HG02763 (cell line): ENCODE results near the gene ANKFN1.
"Not testable (repeated sequence)": the region's sequence is repeated elsewhere in the genome, so short reads cannot be mapped to it uniquely, and the experiment has no call there.

Source experiments
- ATAC-seq: cut with Tn5 transposase; IDR thresholded peaks from one replicate; pipeline ENCODE4 v1.9.1; 2021; ENCODE audit warnings: mild to moderate bottlenecking, moderate library complexity; ENCODE audit not compliant: unreplicated experiment

The ANKFN1 gene

DNA sequence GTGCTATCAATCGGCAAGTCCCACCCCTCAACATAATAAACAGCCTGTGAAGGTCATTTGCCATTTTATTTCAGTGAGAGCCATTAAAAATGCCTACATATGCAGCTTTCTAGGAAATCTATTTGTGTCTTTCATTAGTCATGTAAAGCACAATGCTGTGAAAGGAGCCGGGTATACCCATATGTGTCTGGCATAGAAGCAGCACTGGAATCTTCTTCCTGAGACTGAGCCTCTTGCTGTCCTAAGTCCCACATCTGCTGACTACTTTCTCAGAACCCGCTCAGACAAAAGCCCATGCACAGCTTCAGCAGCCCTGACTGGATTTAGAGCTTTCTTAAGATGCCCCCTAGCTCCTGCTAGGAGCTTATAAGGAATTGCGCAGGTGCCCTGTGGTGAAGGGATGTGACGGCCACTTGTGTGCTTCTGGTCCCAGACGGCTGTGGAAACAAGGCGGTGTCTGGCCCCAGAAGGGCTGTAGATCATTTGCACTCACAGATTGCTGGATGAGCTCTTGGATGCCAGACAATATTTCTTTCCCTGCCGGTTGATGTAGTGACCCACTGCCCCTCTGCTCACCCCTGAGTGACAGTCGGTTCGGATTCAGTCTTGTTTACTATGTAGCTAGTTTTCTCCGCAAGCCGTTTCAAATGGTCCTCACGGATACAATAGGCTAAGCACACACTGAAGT, 172.2 kb downstream of the ANKFN1 start:
- no peak for ATAC-seq

DNA sequence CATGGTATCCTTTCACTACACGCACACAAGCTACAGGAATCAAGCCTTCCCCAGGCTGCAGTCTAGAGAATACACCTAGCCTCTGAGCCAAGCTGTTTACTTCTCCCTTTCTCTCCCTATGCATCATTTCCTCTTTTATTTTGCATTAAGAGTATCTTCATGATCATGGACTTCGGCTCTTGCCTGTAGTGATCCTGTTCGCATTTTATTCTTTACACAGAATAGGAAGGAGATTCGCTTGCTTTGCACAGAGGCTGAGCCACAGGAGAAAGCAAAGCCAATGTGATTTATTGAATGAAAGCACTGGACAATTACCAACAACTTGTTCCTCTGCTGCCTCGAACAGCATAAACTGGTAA, 172.7 kb downstream of the ANKFN1 start:
- ATAC-seq: no peak

DNA sequence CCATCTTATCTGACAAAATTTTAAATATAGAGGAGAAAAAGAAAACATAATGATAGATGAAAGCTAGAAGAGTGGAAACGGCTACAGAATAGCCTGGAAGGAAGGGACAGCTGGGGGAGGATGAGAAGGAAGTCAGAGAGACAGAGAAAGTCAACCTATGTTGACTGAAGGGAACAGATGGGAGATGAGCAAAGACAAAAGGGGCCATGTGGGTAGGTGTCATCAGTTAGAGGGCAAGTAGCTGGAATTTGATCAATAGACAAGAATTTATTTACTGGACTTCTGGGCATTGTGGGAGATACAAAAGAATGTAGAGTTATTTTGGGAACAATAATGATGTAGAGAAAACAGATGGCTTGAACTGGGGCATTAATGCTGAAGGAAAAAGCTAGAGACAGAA, 194.4 kb downstream of the ANKFN1 start:
- ATAC-seq: no peak

DNA sequence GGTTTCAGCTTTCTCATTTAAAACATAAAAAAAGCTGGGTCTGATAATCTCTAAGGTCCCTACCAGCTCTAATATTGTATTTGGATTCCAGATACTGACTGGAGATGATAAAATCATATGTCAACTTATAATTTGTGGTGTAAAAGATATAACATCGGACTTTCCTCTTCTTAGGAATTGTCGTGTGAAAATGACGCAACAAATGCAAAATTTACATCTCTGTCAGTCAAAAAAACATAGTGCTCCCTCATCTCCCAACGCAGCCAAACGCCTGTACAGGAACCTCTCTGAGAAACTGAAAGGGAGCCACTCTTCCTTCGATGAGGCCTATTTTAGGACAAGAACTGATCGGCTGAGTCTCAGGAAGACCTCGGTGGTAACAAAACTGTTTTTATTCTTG, 197.3 kb downstream of the ANKFN1 start:
- ATAC-seq: no peak

DNA sequence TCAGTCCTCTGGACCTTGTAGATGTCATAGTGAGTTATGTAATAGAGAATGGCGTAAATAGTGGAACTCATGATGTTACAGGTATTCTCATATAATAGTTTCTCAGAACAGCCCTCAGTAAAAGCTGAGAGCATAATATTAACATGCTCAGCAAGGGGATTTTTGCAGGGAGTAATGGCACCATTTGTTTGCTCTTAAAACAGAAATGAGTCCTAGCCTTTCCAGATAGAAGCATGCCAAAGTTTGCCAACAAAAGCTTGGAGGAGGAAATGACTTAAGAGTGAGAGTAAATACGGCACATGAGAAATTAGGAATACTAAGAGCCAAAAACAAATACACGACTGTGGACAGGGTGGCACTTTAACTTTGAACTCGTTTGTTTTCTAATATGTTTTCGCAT, 198.4 kb downstream of the ANKFN1 start:
- ATAC-seq: no peak

DNA sequence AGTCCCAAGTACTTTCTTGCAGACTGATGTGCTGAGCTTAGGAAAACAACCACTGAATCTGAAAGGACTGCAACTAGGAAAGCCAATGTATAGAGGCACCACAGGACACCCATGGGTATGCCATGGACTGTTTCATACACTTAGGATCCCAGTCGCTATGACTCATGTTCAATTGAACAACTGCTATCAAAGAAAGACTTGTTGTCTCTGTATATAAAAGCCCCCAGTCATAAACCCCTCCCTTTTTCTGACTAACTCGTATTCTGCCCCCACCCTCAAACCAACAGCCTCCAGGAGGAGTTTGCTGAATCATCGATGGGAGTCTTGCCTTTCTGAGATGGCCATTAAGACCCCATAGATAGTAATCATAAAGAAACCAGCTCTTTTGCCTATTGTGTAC, 205.4 kb downstream of the ANKFN1 start:
- no peak for ATAC-seq

DNA sequence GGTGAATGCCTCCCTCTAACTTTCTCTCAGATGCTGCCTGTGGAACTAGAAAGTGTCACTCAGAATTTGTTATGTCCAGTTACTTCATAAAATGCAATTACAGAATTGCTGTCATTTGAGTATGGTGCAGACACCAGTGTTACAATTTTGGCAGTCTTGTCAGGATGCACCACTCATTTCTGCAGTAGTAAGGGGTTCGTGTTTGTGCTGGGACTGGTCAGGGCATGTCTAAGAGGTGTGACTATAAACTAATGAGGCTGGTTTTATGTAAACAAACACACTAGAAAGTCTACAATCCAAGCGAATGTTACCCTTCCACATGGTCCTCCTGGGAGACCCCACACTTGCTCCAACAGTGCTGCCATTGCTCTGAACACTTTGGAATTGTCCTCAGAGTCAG, 206.2 kb downstream of the ANKFN1 start:
- no peak for ATAC-seq

DNA sequence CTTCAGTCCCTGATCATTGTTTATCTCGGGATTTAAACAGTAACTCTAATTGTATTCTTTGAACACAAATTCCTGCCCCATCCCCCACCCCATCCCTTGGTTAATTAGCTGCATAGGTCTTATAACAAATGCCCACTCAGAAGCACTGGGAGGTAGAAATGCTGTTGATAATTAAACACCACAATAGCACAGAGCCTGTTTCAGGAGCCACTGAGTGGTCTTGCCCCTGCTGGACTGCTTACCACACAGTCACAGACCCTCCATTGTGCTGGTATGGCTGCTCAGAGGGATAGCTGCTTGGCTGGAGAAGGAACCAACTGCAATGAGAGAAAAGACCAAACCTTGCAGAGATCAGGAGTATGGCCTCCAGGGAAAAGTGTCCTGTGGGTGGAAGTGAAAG, 214.1 kb downstream of the ANKFN1 start:
- no peak for ATAC-seq

DNA sequence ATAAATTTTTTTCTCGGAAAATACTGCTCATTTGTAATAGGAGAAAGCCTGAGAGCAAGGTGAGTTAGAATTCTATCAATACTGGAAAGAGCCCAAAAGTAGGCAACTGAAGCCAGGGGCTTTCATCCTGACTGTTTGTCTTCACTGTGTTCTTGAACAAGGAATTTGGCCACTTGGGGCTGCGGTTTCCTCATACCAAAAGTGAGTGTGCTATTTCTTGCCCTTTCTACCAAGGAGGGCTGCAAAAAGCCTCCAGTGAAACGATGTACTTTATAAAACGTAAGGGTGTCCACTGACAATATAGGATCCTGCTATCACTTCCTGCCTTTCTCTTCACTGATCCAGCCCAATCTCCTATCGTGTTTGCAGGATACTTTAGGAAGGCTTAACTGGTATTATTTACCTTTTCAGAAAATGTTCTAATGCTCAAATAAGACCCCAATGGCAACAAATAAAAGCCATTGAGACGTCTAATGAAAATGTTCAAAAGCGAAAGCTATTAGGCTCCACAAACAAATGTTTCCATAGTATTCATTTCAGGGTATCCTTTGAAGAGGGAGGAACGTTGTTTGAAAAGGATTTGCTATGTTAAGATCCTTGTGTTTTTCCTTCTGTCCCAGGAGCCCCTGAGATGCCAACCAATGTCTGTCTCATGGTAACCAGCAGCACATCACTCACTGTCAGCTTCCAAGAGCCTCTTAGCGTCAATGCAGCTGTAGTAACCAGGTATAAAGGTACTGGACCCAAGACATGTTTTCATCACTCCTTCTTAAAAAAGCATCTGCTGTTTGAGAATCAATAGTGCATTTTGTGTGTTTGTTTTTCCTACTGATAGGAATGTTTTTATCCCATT, 220.9 kb downstream of the ANKFN1 start:
- ATAC-seq: no peak

DNA sequence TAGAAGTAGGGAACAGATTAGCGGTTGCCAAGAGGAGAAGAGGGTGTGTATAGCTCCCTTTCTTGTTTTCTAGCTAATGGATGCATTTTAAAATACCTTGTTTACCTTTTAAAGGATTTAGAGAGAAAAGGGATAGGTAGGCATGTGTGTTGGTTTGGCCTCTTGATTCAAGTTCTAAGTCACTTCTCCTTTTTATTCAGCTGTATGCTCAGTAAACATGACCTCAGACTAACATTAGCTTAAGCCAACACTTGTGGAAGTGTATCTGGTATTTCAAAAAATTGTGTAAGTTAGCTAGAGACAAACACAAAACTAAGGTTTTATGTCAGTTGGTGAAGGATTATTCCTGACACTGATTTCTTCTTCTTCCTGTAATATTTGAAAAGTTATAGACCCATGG, 236.1 kb downstream of the ANKFN1 start:
- ATAC-seq: no peak

DNA sequence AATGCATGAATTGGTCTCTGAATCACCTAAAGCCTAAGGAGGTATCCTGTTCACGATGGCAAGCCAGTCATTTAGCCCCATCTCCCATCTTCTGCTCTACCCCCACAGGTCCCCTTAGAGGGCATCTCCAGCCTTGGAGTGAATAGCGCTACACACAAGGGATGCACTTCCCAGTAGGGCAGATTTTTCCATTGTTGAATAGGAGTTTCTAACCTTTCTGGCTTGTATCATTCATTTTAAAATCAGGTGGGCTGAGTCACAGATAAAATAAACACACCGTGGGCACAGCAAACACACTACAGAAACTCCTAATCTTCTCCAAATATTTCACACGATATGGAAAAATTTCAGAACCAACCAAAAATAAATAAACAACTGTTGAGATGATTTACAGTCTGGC, 239.0 kb downstream of the ANKFN1 start:
- ATAC-seq: no peak

DNA sequence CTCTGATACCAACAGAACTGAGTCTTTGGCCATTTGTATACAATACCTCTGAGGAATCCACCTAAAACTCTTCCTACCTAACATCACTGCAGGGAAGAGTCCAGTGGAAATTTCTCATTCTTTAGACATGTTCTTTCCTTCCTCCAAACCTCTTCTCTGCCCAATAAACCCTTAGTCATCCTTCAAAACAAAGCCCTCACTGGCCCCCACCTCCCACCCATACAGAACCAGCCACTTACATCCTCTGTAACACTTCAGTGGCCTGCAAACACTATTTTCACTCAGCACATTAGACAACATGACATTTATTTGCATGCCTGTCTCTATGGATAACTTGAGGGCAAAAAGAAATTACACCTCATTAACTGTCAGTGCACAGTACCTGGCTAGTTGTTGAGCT, 239.9 kb downstream of the ANKFN1 start:
- no peak for ATAC-seq

DNA sequence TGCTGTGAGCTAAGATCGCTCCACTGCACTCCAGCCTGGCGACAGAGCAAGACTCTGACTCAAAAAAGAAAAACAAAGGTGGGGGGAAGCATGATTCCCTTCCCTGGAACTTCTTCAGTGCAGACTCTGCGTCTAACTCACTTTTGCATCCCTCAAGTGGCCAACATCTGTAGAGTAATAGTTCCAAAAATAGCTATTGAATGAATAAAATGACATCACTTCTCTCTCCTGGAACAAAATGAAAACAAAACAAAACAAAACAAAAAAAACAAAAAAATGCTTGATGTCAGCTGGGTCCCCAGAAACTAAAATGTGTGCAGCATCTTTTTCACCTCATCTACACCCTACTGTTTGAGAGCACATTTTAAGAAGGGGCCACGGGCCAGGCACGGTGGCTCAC, 242.5 kb downstream of the ANKFN1 start:
- ATAC-seq: no peak

DNA sequence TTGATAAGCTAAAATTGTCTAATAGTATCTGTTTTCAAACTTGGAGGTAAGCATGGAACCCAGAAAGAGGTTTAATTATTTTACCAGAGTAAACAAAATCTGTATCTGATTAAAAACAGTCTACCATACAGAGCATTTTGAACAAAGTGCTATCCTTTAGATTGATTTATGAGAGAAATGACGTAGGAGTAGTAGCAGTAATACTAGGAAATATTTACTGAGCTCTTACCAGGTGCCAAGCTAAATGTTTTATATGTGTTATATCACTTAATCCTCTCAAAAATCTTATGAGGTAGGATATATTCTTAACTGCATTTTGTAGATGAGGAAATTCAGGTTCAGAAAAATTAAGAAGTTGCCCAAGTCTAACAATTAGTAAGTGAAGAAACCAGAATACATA, 253.8 kb downstream of the ANKFN1 start:
- no peak for ATAC-seq

DNA sequence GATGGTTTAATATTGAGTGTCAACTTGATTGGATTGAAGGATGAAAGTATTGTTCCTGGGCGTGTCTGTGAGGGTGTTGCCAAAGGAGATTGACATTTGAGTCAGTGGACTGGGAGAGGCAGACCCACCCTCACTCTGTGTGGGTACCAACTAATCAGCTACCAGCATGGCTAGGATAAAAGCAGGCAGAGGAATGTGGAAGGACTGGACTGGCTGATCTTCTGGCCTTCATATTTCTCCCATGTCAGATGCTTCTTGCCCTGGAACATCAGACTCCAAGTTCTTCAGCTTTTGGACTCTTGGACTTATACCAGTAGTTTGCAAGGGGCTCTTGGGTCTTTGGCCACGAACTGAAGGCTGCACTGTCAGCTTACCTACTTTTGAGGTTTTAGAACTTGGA, 259.1 kb downstream of the ANKFN1 start:
- ATAC-seq: not testable (repeated sequence)

DNA sequence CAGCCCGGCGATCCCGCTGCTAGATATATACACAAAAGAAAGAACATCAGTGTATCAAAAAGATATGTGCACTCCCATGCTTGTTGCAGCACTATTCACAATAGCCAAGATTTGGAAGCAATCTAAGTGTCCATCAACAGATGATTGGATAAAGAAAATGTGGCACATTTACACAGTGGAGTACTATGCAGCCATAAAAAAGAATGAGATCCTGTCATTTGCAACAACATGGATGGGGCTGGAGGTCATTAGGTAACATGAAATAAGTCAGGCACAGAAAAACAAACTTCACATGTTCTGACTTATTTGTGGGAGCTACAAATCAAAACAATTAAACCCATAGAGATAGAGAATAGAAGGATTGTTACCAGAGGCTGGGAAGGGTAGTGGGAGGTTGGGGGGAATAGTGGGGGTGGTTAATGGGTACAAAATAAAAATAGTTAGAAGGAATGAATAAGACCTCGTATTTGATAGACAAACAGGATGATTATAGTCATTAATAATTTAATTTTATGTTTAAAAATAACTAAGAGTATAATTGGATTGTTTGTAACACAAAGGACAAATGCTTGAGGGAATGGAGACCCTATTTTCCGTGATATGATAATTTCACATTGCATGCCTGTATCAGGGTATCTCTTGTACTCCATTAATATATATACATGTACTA, 263.5 kb downstream of the ANKFN1 start:
- ATAC-seq: no peak

DNA sequence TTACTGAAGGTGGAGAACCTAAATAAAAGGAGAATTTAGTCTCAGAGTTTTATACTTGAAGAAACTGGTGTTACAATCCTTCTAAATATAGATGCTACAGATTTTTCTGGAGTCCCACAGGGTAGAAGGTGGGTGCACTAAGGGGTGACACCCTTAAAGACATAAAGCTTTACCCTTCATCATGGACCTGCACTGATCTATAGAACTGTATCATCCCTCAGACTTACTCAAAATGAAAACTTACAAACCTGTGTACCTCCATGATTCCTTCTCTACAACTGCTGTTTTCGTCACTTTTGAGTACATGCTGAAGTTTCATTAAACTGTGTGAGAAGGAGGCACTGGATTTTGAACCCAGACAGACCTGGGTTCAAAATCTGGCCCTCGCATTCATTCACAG, 270.7 kb downstream of the ANKFN1 start:
- ATAC-seq: no peak

DNA sequence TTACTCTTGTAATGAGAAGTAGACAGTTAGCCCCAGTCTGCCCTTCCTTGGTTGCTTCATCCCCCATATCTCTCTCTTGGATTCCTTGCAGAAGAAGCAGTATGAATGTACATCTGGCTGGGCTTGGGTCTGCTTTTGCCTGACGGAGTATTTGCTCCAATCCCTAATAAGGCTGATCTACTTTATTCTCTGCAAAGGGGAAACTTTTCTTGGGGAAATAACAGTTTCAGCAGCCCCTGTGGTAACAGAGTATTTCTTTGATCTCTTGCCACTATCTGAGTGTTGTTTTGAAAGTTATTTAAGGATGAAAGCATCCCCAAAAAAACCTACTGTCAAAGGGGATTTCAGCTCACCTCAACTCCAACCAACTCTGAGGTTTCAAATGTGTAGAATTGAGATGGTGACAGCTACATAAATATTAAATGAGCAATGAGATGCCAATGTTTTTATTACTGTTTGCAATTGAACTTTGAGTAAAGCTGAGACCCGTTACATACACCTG, 271.3 kb downstream of the ANKFN1 start:
- ATAC-seq: no peak

DNA sequence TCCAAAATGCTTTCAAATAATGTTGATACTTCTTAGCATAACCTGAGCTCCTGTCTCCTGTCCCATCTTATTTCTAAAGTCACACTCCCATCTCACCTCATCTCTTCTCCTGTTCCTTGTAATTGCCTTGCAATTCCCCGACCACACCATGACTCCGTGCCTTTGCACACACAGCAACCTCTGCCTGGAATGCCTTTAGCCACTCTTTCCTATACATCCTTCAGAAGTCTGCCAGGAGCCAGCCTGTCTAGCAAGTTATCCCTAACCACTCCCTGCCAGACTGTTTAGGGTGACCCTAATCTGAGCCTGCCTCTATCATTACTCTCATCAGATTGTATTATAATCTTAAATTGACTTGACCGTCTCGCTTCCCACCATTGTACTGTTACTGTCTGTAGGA, 272.2 kb downstream of the ANKFN1 start:
- ATAC-seq: no peak

DNA sequence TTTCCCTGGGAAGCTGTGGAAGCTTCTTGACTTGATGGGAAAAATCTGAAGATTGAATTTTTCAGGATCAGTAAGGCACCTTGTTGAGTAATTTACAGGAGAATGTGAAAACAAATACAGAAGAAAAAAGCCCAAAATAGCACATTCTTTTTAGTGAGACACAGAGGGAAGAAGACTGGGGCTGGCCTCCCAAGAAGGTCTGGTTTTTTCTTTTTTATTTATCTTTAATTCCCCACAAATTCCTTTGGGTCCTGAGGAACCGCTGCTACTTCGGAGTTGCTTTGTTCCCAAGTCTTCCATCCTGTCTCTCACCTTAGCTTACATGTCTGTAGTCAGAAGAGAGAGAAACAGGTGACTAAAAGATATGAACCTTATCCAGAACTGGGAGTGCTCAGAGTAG, 273.6 kb downstream of the ANKFN1 start:
- no peak for ATAC-seq

DNA sequence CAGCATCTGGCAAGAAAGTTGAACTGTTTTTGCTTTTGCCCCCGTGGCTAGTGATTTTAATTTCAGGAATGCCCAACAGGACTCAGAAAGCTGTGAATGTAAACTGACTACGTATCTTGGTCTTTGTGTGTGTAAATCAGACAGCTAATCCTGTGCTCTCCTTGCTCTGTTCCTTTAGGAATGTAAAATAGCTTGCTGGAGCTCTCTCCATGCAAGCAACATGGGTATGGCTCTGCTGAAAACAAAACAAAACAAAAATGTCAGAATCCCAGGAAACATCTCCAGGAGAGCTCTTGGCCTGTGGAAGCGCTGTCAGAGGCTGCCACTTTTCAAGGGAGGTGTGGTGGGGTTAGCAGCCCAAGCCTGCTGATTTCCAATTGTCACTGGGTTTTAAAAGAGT, 278.5 kb downstream of the ANKFN1 start:
- ATAC-seq: no peak

DNA sequence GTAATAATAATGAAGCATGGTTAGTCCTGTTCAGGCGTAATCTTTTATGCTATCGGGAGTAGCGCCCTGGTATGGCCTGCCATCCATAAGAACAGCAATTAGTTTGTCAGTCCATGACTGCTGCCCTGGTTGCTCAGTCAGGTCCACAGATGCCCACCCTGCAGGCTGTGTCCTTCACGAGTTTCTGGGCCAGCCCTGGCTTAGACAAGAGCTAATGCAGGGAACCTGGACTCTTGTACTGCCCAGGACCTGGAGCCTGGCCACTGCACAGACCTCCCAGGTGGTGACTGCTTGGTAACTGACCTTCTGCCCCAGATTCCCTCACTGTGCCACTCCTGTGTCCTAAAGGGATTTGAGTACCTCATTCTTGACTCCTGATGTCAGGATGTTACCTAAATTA, 279.2 kb downstream of the ANKFN1 start:
- no peak for ATAC-seq
